Measurements from ENCODE around the gene NR2F1-AS1. TPM values are rescaled to one million over a fixed set of nuclear protein-coding genes. Genes with fewer than 3 reads are reported as not detected.

Gene NR2F1-AS1
- total and polyA plus RNA-seq, 2 donors (not counting 3 experiments of a cell fraction or from before 2014, with no cell fraction given): 4.2 to 13.8 TPM

GRCh38 chr5:93402451-93402850 lies 178.6 kb downstream of the NR2F1-AS1 start:
- Histone ChIP-seq H3K4me1 (ENCODE audit: control insufficient read depth, extremely low read depth, insufficient read depth, low read length) (no peaks in the 10 kb centered on the region), H3K27me3 (ENCODE audit: control insufficient read depth in 2 of 2, insufficient read depth in 2 of 2, low read length in 2 of 2) (no peaks in the 10 kb centered on the region), H3K79me2 (ENCODE audit: control insufficient read depth, insufficient read depth, low read length) (no peaks in the 10 kb centered on the region), H3K27ac (ENCODE audit: insufficient read depth, low read depth, low read length) (no peak overlapping the region), H3K9me3 (replicated peaks; ENCODE audit: control insufficient read depth, insufficient read depth, low read length) (no peaks in the 10 kb centered on the region), H3K9ac (replicated peaks; ENCODE audit: extremely low read depth, insufficient read depth, low read length) (no peak overlapping the region), H3K36me3 (ENCODE audit: control insufficient read depth in 2 of 2, extremely low read depth in 1 of 2, insufficient read depth in 2 of 2, low read length in 2 of 2) (no peaks in the 10 kb centered on the region), H2AFZ (ENCODE audit: low read depth, low read length) (no peak overlapping the region), H3K4me3 (replicated peaks in 1 of 3; ENCODE audit: insufficient read depth in 1 of 3, low read depth in 1 of 3, low read length in 3 of 3) (no peak overlapping the region), H3K4me2 (ENCODE audit: insufficient read depth, low read length) (no peak overlapping the region), H3K9me1 (replicated peaks; ENCODE audit: control insufficient read depth, extremely low read depth, insufficient read depth, low read length) (no peaks in the 10 kb centered on the region), H4K20me1 (replicated peaks; ENCODE audit: control insufficient read depth, extremely low read depth, insufficient read depth, low read length) (no peaks in the 10 kb centered on the region)
- dilution Hi-C loops (cut with MboI; ENCODE audit: extremely low pct_ligation_motif_present, low sequenced_read_pairs) (no loop called here), intact Hi-C loops (cut with micrococcal nuclease) (no loop called here)
- CTCF ChIA-PET: interaction anchor here (1.4 to 1.9 kb wide), 2 partner anchors 14 to 399 kb away, joined by 5 to 6 read pairs; no protein-coding TSS in a partner anchor
- DNase-seq (ENCODE audit: low read depth, low spot score) (no peak), FAIRE-seq (no peak)
- BruUV-seq (replicated peaks): no TSS peak
- TF ChIP-seq POLR2A (IDR thresholded peaks at IDR 0.05; ENCODE audit: low read depth, low read length) (no peak), GATA2 (IDR thresholded peaks at IDR 0.05; ENCODE audit: insufficient read depth, insufficient read length, low read depth, low read length) (no peak), CTCF (IDR thresholded peaks at IDR 0.05; ENCODE audit: extremely low read depth in 1 of 2, insufficient read depth in 1 of 2, low read depth in 1 of 2, low read length in 2 of 2) (no peak), POLR2AphosphoS5 (IDR thresholded peaks at IDR 0.05; ENCODE audit: insufficient read depth, low read depth, low read length) (no peak), JUN (IDR thresholded peaks at IDR 0.05; ENCODE audit: borderline replicate concordance, insufficient read depth, insufficient read length, low read depth) (no peak), FOS (IDR thresholded peaks at IDR 0.05; ENCODE audit: borderline replicate concordance, insufficient read depth, low read length) (no peak), EZH2 (IDR thresholded peaks at IDR 0.05; ENCODE audit: borderline replicate concordance, low read depth, low read length, severe bottlenecking) (no peak), MYC (IDR thresholded peaks at IDR 0.05; ENCODE audit: low read depth, low read length) (no peak)
- TF ChIP-seq, protein P1, sequence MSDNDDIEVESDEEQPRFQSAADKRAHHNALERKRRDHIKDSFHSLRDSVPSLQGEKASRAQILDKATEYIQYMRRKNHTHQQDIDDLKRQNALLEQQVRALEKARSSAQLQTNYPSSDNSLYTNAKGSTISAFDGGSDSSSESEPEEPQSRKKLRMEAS (IDR thresholded peaks at IDR 0.05; ENCODE audit: insufficient read depth, insufficient read length): no peak
- POLR2A ChIA-PET: no interaction called here
